ENCODE measurements around the gene PLEKHA3. TPM values are rescaled to one million over a fixed set of nuclear protein-coding genes. Genes with fewer than 3 reads are reported as not detected.

The PLEKHA3 gene
- total and polyA plus RNA-seq, 2 experiments from 2014 or later: 8.8 to 15.2 TPM

DNA sequence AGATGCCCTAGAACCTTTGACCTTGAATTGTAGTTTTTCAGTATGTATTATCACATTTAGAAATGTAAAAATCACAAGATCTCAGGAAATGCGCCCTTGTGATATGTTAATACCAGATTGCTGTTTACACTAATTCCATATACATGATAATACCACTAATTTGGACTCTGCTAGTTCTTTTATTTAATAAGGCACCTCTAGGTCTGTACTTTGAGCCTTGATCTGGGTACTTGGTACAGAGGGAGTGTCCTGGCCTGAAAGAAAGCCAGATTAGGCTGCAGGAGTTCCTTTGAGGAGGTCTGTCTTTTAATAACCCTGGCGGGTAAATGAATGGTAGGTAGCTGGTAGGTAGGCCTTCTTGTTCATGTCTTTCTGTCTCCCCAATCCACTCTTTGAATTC lies 26.3 kb downstream of the PLEKHA3 start:
- Histone ChIP-seq H3F3A (replicated peaks; ENCODE audit: low read depth) (no peaks in the 10 kb centered on the region), H4K20me1 (replicated peaks; ENCODE audit: insufficient read depth) (no peaks in the 10 kb centered on the region; the same call in 1 of the 2 replicates), H2AFZ (no peak overlapping the region), H3K36me3 (ENCODE audit: insufficient read depth) (no peaks in the 10 kb centered on the region; the same call in 1 of the 2 replicates), H3K27ac (ENCODE audit: low read depth) (no peak overlapping the region), H3K79me2 (replicated peaks; ENCODE audit: insufficient read depth) (no peaks in the 10 kb centered on the region), H3K4me3 (no peak overlapping the region), H3K27me3 (ENCODE audit: insufficient read depth) (peaks cover 3% of the 10 kb centered on the region; the same call in 1 of the 2 replicates), H3K4me1 (ENCODE audit: insufficient read depth) (peaks cover 20% of the 10 kb centered on the region), H3K4me2 (peak overlapping the region; percentile 13; the same call in 1 of the 2 replicates), H3K9me2 (ENCODE audit: insufficient read depth) (no peaks in the 10 kb centered on the region)
- 0 out of 3 replicates have a peak, but pooled peaks cover 7% of the 10 kb centered on the region for H3K36me3 Mint-ChIP-seq (ENCODE audit: low read depth)
- H3K4me3 Mint-ChIP-seq: no peak overlapping the region
- TF ChIP-seq NANOG (IDR thresholded peaks at IDR 0.05; ENCODE audit: borderline replicate concordance) (peak; percentile 69), ZNF331 (CRISPR knock-in tag; IDR thresholded peaks at IDR 0.05; ENCODE audit: low read depth) (no peak)
- TF ChIP-seq, protein P1, sequence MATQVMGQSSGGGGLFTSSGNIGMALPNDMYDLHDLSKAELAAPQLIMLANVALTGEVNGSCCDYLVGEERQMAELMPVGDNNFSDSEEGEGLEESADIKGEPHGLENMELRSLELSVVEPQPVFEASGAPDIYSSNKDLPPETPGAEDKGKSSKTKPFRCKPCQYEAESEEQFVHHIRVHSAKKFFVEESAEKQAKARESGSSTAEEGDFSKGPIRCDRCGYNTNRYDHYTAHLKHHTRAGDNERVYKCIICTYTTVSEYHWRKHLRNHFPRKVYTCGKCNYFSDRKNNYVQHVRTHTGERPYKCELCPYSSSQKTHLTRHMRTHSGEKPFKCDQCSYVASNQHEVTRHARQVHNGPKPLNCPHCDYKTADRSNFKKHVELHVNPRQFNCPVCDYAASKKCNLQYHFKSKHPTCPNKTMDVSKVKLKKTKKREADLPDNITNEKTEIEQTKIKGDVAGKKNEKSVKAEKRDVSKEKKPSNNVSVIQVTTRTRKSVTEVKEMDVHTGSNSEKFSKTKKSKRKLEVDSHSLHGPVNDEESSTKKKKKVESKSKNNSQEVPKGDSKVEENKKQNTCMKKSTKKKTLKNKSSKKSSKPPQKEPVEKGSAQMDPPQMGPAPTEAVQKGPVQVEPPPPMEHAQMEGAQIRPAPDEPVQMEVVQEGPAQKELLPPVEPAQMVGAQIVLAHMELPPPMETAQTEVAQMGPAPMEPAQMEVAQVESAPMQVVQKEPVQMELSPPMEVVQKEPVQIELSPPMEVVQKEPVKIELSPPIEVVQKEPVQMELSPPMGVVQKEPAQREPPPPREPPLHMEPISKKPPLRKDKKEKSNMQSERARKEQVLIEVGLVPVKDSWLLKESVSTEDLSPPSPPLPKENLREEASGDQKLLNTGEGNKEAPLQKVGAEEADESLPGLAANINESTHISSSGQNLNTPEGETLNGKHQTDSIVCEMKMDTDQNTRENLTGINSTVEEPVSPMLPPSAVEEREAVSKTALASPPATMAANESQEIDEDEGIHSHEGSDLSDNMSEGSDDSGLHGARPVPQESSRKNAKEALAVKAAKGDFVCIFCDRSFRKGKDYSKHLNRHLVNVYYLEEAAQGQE (IDR thresholded peaks at IDR 0.05; ENCODE audit: unreplicated experiment): no peak
- TF ChIP-seq, protein P2, sequence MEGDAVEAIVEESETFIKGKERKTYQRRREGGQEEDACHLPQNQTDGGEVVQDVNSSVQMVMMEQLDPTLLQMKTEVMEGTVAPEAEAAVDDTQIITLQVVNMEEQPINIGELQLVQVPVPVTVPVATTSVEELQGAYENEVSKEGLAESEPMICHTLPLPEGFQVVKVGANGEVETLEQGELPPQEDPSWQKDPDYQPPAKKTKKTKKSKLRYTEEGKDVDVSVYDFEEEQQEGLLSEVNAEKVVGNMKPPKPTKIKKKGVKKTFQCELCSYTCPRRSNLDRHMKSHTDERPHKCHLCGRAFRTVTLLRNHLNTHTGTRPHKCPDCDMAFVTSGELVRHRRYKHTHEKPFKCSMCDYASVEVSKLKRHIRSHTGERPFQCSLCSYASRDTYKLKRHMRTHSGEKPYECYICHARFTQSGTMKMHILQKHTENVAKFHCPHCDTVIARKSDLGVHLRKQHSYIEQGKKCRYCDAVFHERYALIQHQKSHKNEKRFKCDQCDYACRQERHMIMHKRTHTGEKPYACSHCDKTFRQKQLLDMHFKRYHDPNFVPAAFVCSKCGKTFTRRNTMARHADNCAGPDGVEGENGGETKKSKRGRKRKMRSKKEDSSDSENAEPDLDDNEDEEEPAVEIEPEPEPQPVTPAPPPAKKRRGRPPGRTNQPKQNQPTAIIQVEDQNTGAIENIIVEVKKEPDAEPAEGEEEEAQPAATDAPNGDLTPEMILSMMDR (conservative IDR thresholded peaks at IDR 0.05; ENCODE audit: low read depth in 2 of 2): no peak
- peaks cover 26% of the 10 kb centered on the region for H3K4me1 Mint-ChIP-seq
- no peaks in the 10 kb centered on the region for H3K9me3 Mint-ChIP-seq
- H3K27ac Mint-ChIP-seq: no peak overlapping the region
- peaks cover 3% of the 10 kb centered on the region for H3K27me3 Mint-ChIP-seq (ENCODE audit: insufficient read depth, low read depth, poor library complexity)
- peak; percentile 78 for ATAC-seq
- DNase-seq (ENCODE audit: low spot score): peak; percentile 34

DNA sequence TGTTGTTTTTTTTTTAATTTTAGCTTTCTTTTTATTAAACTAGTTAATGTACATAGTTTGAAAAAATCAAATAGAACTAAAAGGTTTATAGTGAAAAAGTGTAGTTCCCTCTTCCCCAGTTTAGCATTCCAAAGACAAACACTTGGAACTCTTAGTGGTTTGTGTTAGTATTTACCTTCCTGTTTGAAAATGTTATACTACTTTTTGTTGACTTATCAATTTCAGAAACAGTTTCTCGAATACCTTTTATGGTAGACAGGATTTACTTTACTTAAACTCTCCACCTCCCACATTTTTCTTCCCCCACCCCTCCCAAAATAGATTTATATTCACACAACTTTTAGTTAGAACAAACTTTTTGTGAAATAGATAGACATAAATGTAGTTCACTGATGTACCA lies 26.7 kb downstream of the PLEKHA3 start:
- no peaks in the 10 kb centered on the region for H3K9me2 ChIP-seq (ENCODE audit: insufficient read depth)
- TF ChIP-seq, protein P3, sequence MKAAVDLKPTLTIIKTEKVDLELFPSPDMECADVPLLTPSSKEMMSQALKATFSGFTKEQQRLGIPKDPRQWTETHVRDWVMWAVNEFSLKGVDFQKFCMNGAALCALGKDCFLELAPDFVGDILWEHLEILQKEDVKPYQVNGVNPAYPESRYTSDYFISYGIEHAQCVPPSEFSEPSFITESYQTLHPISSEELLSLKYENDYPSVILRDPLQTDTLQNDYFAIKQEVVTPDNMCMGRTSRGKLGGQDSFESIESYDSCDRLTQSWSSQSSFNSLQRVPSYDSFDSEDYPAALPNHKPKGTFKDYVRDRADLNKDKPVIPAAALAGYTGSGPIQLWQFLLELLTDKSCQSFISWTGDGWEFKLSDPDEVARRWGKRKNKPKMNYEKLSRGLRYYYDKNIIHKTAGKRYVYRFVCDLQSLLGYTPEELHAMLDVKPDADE (IDR thresholded peaks at IDR 0.05): no peak
- no peak for TF ChIP-seq CREB1 (CRISPR knock-in tag; IDR thresholded peaks at IDR 0.05; ENCODE audit: low read depth)
- TF ChIP-seq ZNF114 (CRISPR knock-in tag; IDR thresholded peaks at IDR 0.05): no peak
- TF ChIP-seq, protein P2 (conservative IDR thresholded peaks at IDR 0.05; ENCODE audit: low read depth in 2 of 2): no peak
- TF ChIP-seq NANOG (IDR thresholded peaks at IDR 0.05; ENCODE audit: borderline replicate concordance): no peak
- TF ChIP-seq STAT1 (IDR thresholded peaks at IDR 0.05; ENCODE audit: unreplicated experiment): no peak
- no peak for TF ChIP-seq EZH2phosphoT487 (IDR thresholded peaks at IDR 0.05; ENCODE audit: unreplicated experiment)
- TF ChIP-seq POLR2AphosphoS5 (IDR thresholded peaks at IDR 0.05; ENCODE audit: low read depth): no peak

More for the DNA sequence above, 26.7 kb downstream of the PLEKHA3 start:
- peaks cover 3% of the 10 kb centered on the region for H3K27me3 Mint-ChIP-seq (ENCODE audit: insufficient read depth, low read depth, poor library complexity)
- no peak overlapping the region for H3K4me3 Mint-ChIP-seq
- Histone ChIP-seq H2AFZ (no peak overlapping the region), H3K4me3 (no peak overlapping the region), H3K36me3 (ENCODE audit: insufficient read depth) (no peaks in the 10 kb centered on the region), H3K4me1 (ENCODE audit: insufficient read depth) (peaks cover 20% of the 10 kb centered on the region), H3K27ac (ENCODE audit: low read depth) (no peak overlapping the region), H4K20me1 (replicated peaks; ENCODE audit: insufficient read depth) (no peaks in the 10 kb centered on the region; the same call in 1 of the 2 replicates), H3F3A (replicated peaks; ENCODE audit: low read depth) (no peaks in the 10 kb centered on the region), H3K4me2 (no peak overlapping the region), H3K79me2 (replicated peaks; ENCODE audit: insufficient read depth) (no peaks in the 10 kb centered on the region), H3K27me3 (ENCODE audit: insufficient read depth) (peaks cover 3% of the 10 kb centered on the region; the same call in 1 of the 2 replicates)
- ATAC-seq: no peak
- 0 out of 3 replicates have a peak, but pooled peaks cover 5% of the 10 kb centered on the region for H3K36me3 Mint-ChIP-seq (ENCODE audit: low read depth)
- peaks cover 26% of the 10 kb centered on the region for H3K4me1 Mint-ChIP-seq
- no peaks in the 10 kb centered on the region for H3K9me3 Mint-ChIP-seq
- no peak overlapping the region for H3K27ac Mint-ChIP-seq
- DNase-seq (ENCODE audit: low spot score): no peak

Measured in GM23338 (cell line).